Activated CD4-positive, CD25-positive, alpha-beta regulatory T cell treated with anti-CD3 and anti-CD28 coated beads, Interleukin-2, amount 50 U/mL, for 24 hours (primary cell): ENCODE data around the gene NPR2.
A peak's percentile ranks its signal among the peaks of the same experiment; 100 is the strongest.

Source experiments
- ATAC-seq, 2 donors: fragments of 150-1000 bp; cut with Tn5 transposase; one replicate each; pipeline ENCODE4 v1.10.0; 2021; ENCODE audit warnings: mild to moderate bottlenecking in 1 of 2, moderate library complexity in 1 of 2

Gene NPR2

GRCh38 chr9:35791297-35791921 lies at the start of gene NPR2:
NPR2 (plus strand) TSS chr9:35791591; CDS start chr9:35792409, 818 bp downstream.
- no peak for ATAC-seq

GRCh38 chr9:35741740-35742139 lies 49.7 kb upstream of the NPR2 start:
- no peak for ATAC-seq

- no peak for ATAC-seq
Measured at GRCh38 chr9:35743452-35743851, 47.9 kb upstream of the NPR2 start.

GRCh38 chr9:35743880-35744518 lies 47.4 kb upstream of the NPR2 start:
- no peak for ATAC-seq

- no peak for ATAC-seq
Measured at GRCh38 chr9:35745569-35745968, 45.8 kb upstream of the NPR2 start.

- no peak for ATAC-seq
Measured at GRCh38 chr9:35746583-35746982, 44.8 kb upstream of the NPR2 start.

- ATAC-seq = no peak
Measured at GRCh38 chr9:35748242-35748857, 43.0 kb upstream of the NPR2 start.

GRCh38 chr9:35748858-35749514 lies 42.4 kb upstream of the NPR2 start, which contains the start of the genes GBA2 and RGP1:
GBA2 (minus strand) TSS chr9:35749228; CDS start chr9:35748704, 524 bp downstream.
RGP1 (plus strand) TSS chr9:35749287; CDS start chr9:35749756, 469 bp downstream.
- peak; percentile 85 to 91 for ATAC-seq

GRCh38 chr9:35749515-35750255 lies 41.7 kb upstream of the NPR2 start:
- ATAC-seq = peak; percentile 48 to 54

GRCh38 chr9:35750256-35750531 lies 41.2 kb upstream of the NPR2 start:
- ATAC-seq = no peak

- no peak for ATAC-seq
Measured at GRCh38 chr9:35753466-35753865, 37.9 kb upstream of the NPR2 start.

- ATAC-seq = no peak
Measured at GRCh38 chr9:35754264-35754663, 37.1 kb upstream of the NPR2 start, which contains the start of gene MSMP. MSMP (minus strand) TSS chr9:35754276; CDS start chr9:35754129, 147 bp downstream.

GRCh38 chr9:35755071-35755470 lies 36.3 kb upstream of the NPR2 start:
- ATAC-seq = no peak

GRCh38 chr9:35756275-35757225 lies 34.8 kb upstream of the NPR2 start:
- peak; percentile 82 to 88 for ATAC-seq

- ATAC-seq = peak; percentile 16 to 31
Measured at GRCh38 chr9:35757226-35757891, 34.0 kb upstream of the NPR2 start.

GRCh38 chr9:35757892-35758275 lies 33.5 kb upstream of the NPR2 start:
- no peak for ATAC-seq

- no peak for ATAC-seq
Measured at GRCh38 chr9:35758475-35759050, 32.8 kb upstream of the NPR2 start.

GRCh38 chr9:35759795-35760194 lies 31.6 kb upstream of the NPR2 start:
- no peak for ATAC-seq

GRCh38 chr9:35760651-35761050 lies 30.7 kb upstream of the NPR2 start:
- ATAC-seq = no peak

GRCh38 chr9:35763181-35763580 lies 28.2 kb upstream of the NPR2 start:
- ATAC-seq = no peak

- ATAC-seq = no peak
Measured at GRCh38 chr9:35763803-35764202, 27.6 kb upstream of the NPR2 start.
